ENCODE data around the gene AGBL4. TPM values are rescaled to one million over a fixed set of nuclear protein-coding genes. Genes with fewer than 3 reads are reported as not detected.

The AGBL4 gene
- total and polyA plus RNA-seq, 10 donors, result 0.05 to 1.8 (median 0.32) TPM; not detected in 1

- peaks cover 0 to 5% (median 0%) of the 10 kb centered on the region in 7 donors for H3K27me3 ChIP-seq (replicated peaks in 1 of 7)
- no peaks in the 10 kb centered on the region for H3K9me3 ChIP-seq
- TF ChIP-seq POLR2A (IDR thresholded peaks at IDR 0.05), result no peak
- TF ChIP-seq POLR2AphosphoS5 (IDR thresholded peaks at IDR 0.05), result no peak
- no peak for TF ChIP-seq CTCF (IDR thresholded peaks at IDR 0.05 in 8 of 11, conservative IDR thresholded peaks at IDR 0.05 in 3 of 11)
- no peak for DNase-seq
- H3K27ac ChIP-seq, result no peak overlapping the region
- H3K4me1 ChIP-seq, result peaks cover 0 to 8% (median 0%) of the 10 kb centered on the region in 6 donors
- intact Hi-C loops (cut with DNase I; ENCODE audit: low total_unique reads), result no loop called here
- no peaks in the 10 kb centered on the region for H3K36me3 ChIP-seq
- no peak overlapping the region for H3K4me3 ChIP-seq
Measured at GRCh38 chr1:48882020-48882419, 1141.7 kb downstream of the AGBL4 start.

GRCh38 chr1:48878191-48878940, 1145.4 kb downstream of the AGBL4 start:
- no peak for DNase-seq
- Histone ChIP-seq H3K4me1 (peaks cover 0 to 8% (median 0%) of the 10 kb centered on the region in 6 donors), H3K9me3 (no peaks in the 10 kb centered on the region), H3K4me3 (no peak overlapping the region), H3K36me3 (no peaks in the 10 kb centered on the region), H3K27me3 (replicated peaks in 1 of 7) (no peaks in the 10 kb centered on the region), H3K27ac (peak overlapping the region in 1 of 8 donors; percentile 23)
- 45 to 60% (median 47%) methylated on average over 6 of the region's 6 CpGs for WGBS, 5 donors
- intact Hi-C loops (cut with DNase I; ENCODE audit: low total_unique reads), result no loop called here
- TF ChIP-seq POLR2AphosphoS5 (IDR thresholded peaks at IDR 0.05), result no peak
- TF ChIP-seq CTCF (IDR thresholded peaks at IDR 0.05 in 8 of 11, conservative IDR thresholded peaks at IDR 0.05 in 3 of 11), result no peak
- TF ChIP-seq POLR2A (IDR thresholded peaks at IDR 0.05), result no peak

- Histone ChIP-seq H3K27ac (no peak overlapping the region), H3K9me3 (no peaks in the 10 kb centered on the region)
- intact Hi-C loops (cut with DNase I; ENCODE audit: low total_unique reads), result no loop called here
Measured at GRCh38 chr1:48876330-48876785, 1147.4 kb downstream of the AGBL4 start.

More at GRCh38 chr1:48876330-48876785, 1147.4 kb downstream of the AGBL4 start:
- Histone ChIP-seq H3K27me3 (replicated peaks in 1 of 7) (no peaks in the 10 kb centered on the region), H3K4me3 (no peak overlapping the region), H3K4me1 (peaks cover 0 to 8% (median 0%) of the 10 kb centered on the region in 6 donors), H3K36me3 (no peaks in the 10 kb centered on the region)
- TF ChIP-seq POLR2A (IDR thresholded peaks at IDR 0.05) (no peak), CTCF (IDR thresholded peaks at IDR 0.05 in 8 of 11, conservative IDR thresholded peaks at IDR 0.05 in 3 of 11) (no peak), POLR2AphosphoS5 (IDR thresholded peaks at IDR 0.05) (no peak)
- DNase-seq, result no peak
- 66 to 88% (median 79%) methylated on average over 2 of the region's 2 CpGs for WGBS, 5 donors
